SU-DHL-6 (cell line): ENCODE data around the gene KPTN.

Experiments used
- EZH2phosphoT487 ChIP-seq: fragments of 200-600 bp; sonication (generic), shearing (Covaris generic); conservative IDR thresholded peaks from 2 replicates; pipeline ENCODE4 v1.6.1; 2018; ENCODE audit warnings: mild to moderate bottlenecking, antibody characterized with exemption, low read length, moderate library complexity, mixed read lengths
- TF ChIP-seq, protein P1 (sequence below): fragments of 200-600 bp; sonication (generic); IDR thresholded peaks from one replicate; pipeline ENCODE4 v1.5.1; 2017; ENCODE audit warnings: antibody characterized with exemption, mild to moderate bottlenecking, low read length, moderate library complexity; ENCODE audit not compliant: insufficient read depth, poor library complexity, severe bottlenecking

GRCh38 chr19:47465957-47466356 lies 18.1 kb downstream of the KPTN start:
- TF ChIP-seq, protein P1, sequence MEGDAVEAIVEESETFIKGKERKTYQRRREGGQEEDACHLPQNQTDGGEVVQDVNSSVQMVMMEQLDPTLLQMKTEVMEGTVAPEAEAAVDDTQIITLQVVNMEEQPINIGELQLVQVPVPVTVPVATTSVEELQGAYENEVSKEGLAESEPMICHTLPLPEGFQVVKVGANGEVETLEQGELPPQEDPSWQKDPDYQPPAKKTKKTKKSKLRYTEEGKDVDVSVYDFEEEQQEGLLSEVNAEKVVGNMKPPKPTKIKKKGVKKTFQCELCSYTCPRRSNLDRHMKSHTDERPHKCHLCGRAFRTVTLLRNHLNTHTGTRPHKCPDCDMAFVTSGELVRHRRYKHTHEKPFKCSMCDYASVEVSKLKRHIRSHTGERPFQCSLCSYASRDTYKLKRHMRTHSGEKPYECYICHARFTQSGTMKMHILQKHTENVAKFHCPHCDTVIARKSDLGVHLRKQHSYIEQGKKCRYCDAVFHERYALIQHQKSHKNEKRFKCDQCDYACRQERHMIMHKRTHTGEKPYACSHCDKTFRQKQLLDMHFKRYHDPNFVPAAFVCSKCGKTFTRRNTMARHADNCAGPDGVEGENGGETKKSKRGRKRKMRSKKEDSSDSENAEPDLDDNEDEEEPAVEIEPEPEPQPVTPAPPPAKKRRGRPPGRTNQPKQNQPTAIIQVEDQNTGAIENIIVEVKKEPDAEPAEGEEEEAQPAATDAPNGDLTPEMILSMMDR: no peak
- TF ChIP-seq EZH2phosphoT487: no peak
